GM12801 (cell line): Measurements from ENCODE around the gene HBS1L.

ENCODE experiments used
- TF ChIP-seq, protein P1 (sequence below): IDR thresholded peaks from one replicate; pipeline ENCODE4 v1.5.1; 2011; ENCODE audit warnings: control low read depth; ENCODE audit not compliant: insufficient read length; ENCODE audit errors: extremely low read depth

The HBS1L gene

DNA sequence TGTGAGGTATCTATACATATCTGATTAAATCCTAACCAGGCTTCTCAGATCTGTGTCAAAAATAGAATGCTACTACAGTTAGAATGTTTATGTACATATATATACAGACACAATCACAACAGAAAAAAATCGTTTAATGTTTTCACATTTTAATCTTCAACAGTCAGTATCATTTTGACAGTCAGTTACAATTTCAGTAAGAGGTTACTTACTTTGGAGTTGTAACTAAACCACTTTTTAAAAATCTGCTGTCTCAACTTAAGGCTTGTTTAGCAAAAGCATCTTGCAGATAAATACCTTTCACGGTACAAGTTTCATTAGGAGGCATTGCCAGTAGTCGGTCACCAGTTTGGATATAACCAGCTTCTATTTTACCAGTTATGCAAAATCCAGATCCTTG is 72.5 kb downstream of the HBS1L start:
- TF ChIP-seq, protein P1, sequence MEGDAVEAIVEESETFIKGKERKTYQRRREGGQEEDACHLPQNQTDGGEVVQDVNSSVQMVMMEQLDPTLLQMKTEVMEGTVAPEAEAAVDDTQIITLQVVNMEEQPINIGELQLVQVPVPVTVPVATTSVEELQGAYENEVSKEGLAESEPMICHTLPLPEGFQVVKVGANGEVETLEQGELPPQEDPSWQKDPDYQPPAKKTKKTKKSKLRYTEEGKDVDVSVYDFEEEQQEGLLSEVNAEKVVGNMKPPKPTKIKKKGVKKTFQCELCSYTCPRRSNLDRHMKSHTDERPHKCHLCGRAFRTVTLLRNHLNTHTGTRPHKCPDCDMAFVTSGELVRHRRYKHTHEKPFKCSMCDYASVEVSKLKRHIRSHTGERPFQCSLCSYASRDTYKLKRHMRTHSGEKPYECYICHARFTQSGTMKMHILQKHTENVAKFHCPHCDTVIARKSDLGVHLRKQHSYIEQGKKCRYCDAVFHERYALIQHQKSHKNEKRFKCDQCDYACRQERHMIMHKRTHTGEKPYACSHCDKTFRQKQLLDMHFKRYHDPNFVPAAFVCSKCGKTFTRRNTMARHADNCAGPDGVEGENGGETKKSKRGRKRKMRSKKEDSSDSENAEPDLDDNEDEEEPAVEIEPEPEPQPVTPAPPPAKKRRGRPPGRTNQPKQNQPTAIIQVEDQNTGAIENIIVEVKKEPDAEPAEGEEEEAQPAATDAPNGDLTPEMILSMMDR, result no peak

DNA sequence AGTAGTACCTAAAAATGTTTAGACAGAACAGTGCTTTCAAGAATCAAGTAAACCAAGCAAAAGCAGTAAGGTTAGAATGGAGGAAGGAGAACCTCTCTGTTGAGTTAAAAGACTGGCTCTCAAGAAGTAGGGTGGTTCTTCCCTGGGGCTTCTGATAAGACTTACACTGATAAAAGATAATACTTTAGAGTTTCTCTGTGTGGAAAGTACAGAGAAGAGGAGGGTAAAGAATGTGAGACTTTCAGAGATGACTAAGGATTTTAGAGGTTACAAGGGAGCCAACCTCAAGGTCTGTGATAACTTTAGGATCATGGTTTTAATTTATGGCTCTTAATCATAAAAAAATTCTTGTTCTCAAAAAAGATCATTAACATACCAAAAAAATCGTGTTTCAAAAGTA is 73.8 kb downstream of the HBS1L start:
- TF ChIP-seq, protein P1, result no peak

DNA sequence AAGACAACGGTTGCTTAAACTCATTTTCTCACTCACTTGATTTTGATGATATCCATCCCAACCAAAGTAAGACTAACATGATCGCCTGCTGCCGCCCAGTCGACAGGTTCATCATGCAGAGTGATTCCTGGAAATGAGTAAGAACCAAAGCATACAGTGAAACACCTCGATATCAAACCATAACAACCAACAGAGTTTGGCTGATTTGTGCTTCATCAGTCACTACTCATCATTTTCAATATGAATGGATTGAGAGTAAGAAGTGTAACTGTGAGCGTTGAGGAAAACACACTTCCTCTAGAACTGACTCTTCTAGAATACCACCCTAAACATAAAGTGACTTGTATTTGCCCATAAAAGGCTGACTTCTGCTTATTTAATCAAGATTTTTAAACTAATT is 75.5 kb downstream of the HBS1L start:
- TF ChIP-seq, protein P1, result no peak

DNA sequence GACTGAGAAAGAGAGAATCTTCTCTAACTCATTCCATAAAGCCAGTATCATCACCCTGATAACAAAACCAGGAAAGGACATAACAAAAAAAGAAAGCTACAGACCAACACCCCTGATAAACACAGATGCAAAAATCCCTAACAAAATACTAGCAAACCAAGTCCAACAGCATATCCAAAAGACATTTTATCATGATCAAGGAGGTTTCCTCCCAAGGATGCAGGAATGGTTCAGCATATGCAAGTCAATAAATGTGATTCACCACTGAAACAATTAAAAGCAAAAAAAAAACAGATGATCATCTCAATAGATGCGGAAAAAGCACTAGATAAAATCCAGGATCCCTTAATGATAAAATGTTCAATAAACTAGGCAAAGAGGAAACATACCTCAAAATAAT is 80.3 kb downstream of the HBS1L start:
- TF ChIP-seq, protein P1, result no peak

DNA sequence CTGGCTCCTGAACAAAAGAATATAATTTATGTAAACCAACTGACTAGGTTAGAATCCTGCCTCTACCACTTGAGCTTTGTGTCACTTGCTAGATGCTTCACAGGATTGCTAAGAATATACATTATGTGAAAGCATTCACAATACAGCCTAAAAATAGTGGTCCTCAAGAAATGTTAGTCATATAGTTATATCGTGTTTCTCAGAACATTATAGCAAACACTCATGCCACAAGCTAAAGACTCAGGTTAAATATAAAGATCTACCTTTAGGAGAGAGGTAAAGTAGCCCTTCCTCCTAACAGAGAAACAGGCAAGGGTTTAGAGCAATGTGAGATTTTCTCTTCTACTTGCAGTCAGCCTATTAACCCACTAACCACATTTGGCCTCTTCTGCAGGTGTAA is 86.9 kb downstream of the HBS1L start:
- TF ChIP-seq, protein P1, result no peak

DNA sequence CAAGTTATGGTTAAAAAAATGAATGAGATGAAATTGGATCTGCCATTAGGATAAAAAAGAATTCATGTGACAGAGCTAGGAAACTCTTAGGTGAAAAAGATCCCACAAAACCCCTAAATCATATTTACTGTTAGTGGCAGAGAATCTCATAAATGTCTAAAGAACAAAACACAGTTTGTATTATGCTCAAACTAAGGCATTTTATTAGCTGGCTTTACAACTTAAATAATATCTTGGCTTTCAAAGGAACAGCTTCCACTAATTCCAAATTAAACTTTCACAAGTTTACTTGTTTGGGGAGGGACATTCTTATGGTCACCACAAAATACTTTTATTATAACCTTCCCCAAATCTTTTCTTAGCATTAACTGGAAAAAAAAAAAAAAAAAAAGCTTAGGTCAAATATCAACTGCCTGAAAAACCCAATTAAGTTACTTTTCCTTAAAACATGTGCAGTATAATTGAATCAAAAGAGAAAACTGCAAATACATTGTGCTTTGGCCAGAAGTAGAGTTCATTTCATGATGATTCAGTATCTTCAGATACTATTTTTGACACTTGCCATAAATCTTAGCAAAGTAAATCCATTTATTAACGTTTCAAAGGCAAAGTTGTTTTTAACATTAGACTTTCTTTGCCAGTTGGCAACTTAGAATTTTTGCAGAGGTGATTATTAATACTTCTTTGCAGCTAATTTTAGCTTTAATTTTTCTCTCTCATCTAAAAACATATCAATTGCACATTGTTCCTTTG is 90.0 kb downstream of the HBS1L start:
- TF ChIP-seq, protein P1, result no peak

DNA sequence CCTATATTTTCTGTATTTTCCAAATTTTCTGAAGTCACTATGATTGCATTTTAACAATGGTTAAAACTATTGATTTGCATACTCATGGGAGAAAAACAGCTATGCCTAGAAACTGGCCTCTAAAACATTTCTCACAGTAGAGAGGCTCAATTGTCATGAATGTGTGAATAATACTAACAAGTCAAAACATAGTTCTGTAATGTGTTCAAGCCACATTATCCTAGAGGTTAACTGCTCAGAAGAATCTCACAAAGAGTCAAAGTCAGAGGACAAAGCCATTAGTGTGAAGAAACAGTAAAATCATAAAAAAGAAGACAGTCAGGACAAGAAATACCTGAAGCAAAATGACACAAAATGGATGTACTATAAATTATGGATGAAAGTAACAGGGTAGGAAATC is 92.2 kb downstream of the HBS1L start:
- TF ChIP-seq, protein P1, result no peak

DNA sequence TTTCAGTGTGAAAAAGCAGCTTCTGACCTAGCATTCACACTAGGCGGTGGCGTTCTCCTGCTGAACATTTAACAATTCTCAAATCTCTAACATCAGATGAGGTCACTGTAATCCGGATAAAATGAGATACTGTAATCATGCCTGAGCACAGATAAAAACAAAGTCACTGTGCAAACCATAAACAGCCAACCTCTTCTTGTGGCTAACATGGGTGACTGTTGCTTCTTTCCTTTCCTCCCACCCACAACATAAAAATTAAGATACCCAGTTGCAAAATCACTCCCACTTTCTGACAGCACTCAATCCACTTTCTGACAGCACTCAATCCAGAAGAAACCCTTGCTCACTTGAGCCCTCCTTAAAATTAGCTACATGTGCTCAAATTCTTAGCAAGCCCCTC is 93.3 kb downstream of the HBS1L start:
- TF ChIP-seq, protein P1, result no peak
